ENCODE data around the gene CIZ1.

The CIZ1 gene

GRCh38 chr9:128116104-128117083, 75.0 kb downstream of the CIZ1 start:
- H3K9ac ChIP-seq (ENCODE audit: low read depth, low read length), result no peak overlapping the region
- H3K36me3 ChIP-seq (ENCODE audit: insufficient read depth, low read length), result no peaks in the 10 kb centered on the region
- no peaks in the 10 kb centered on the region for H3K9me3 ChIP-seq (ENCODE audit: control insufficient read depth, insufficient read depth, low read length)
- peaks cover 6% of the 10 kb centered on the region; the same call in 1 of the 2 replicates for H3K4me1 ChIP-seq (ENCODE audit: insufficient read depth, low read length)
